HUES64 (cell line): ENCODE measurements around the gene ABHD17B.

Experiments
- H3K27ac ChIP-seq: 2 replicates; pipeline ENCODE4 v1.7.0; 2013; ENCODE audit warnings: low read depth, low read length, inconsistent platforms
- H3K27me3 ChIP-seq: 2 replicates; pipeline ENCODE4 v1.6.1; 2013; ENCODE audit warnings: mild to moderate bottlenecking, low read length; ENCODE audit not compliant: insufficient read depth
- H3K36me3 ChIP-seq: 2 replicates; pipeline ENCODE4 v1.6.1; 2013; ENCODE audit warnings: mild to moderate bottlenecking, low read length; ENCODE audit not compliant: insufficient read depth
- H3K4me1 ChIP-seq: 2 replicates; pipeline ENCODE4 v1.6.1; 2013; ENCODE audit warnings: mild to moderate bottlenecking, low read length, moderate library complexity; ENCODE audit not compliant: insufficient read depth
- H3K4me3 ChIP-seq: 2 replicates; pipeline ENCODE4 v1.5.1; 2013; ENCODE audit warnings: mild to moderate bottlenecking, low read length, moderate library complexity
- H3K9ac ChIP-seq: 2 replicates; pipeline ENCODE4 v1.6.1; 2013; ENCODE audit warnings: mild to moderate bottlenecking, low read depth, low read length
- H3K9me3 ChIP-seq: 2 replicates; pipeline ENCODE4 v1.6.1; 2013; ENCODE audit warnings: low read depth, low read length; ENCODE audit not compliant: insufficient read depth
- WGBS: fragments of 150-250, 120-280 bp; methylation state at CpG from one replicate; pipeline ENCODE4 v1.1.7; 2013; ENCODE audit warnings: missing lambda C conversion rate; 5-methylcytosine and 5-hydroxymethylcytosine counted together

Gene ABHD17B

GRCh38 chr9:71929791-71930440 lies 18.9 kb upstream of the ABHD17B start:
- H3K36me3 ChIP-seq, result no peaks in the 10 kb centered on the region
- peaks cover 31% of the 10 kb centered on the region for H3K4me1 ChIP-seq
- H3K27ac ChIP-seq, result no peak overlapping the region
- no peaks in the 10 kb centered on the region for H3K9me3 ChIP-seq
- H3K27me3 ChIP-seq, result no peaks in the 10 kb centered on the region
- WGBS, result 94% methylated on average over 2 of the region's 2 CpGs
- H3K9ac ChIP-seq, result no peak overlapping the region
- no peak overlapping the region for H3K4me3 ChIP-seq

GRCh38 chr9:71929223-71929622 lies 18.2 kb upstream of the ABHD17B start:
- Histone ChIP-seq H3K4me3 (no peak overlapping the region), H3K4me1 (peaks cover 31% of the 10 kb centered on the region), H3K27me3 (no peaks in the 10 kb centered on the region), H3K27ac (no peak overlapping the region), H3K9me3 (no peaks in the 10 kb centered on the region), H3K9ac (no peak overlapping the region), H3K36me3 (peaks cover 3% of the 10 kb centered on the region; the same call in 1 of the 2 replicates)
- 100% methylated on average over 2 of the region's 2 CpGs for WGBS

GRCh38 chr9:71928806-71929205 lies 17.8 kb upstream of the ABHD17B start:
- Histone ChIP-seq H3K4me3 (no peak overlapping the region), H3K9ac (no peak overlapping the region), H3K27me3 (no peaks in the 10 kb centered on the region), H3K4me1 (peaks cover 34% of the 10 kb centered on the region), H3K27ac (no peak overlapping the region), H3K9me3 (no peaks in the 10 kb centered on the region), H3K36me3 (peaks cover 3% of the 10 kb centered on the region; the same call in 1 of the 2 replicates)
- 83% methylated on average over 1 of the region's 2 CpGs for WGBS

GRCh38 chr9:71928376-71928775 lies 17.4 kb upstream of the ABHD17B start:
- no peaks in the 10 kb centered on the region for H3K27me3 ChIP-seq

GRCh38 chr9:71925834-71926233 lies 14.8 kb upstream of the ABHD17B start:
- H3K27ac ChIP-seq, result 0 out of 2 replicates have a peak overlapping the region, but pooled peaks have one; percentile 0
- H3K36me3 ChIP-seq, result peaks cover 9% of the 10 kb centered on the region; the same call in 1 of the 2 replicates

More at GRCh38 chr9:71928376-71928775, 17.4 kb upstream of the ABHD17B start:
- H3K9me3 ChIP-seq, result no peaks in the 10 kb centered on the region
- no peak overlapping the region for H3K27ac ChIP-seq
- H3K9ac ChIP-seq, result no peak overlapping the region
- 96% methylated on average over 1 of the region's 1 CpG for WGBS
- peaks cover 36% of the 10 kb centered on the region for H3K4me1 ChIP-seq
- no peak overlapping the region for H3K4me3 ChIP-seq
- H3K36me3 ChIP-seq, result peaks cover 3% of the 10 kb centered on the region; the same call in 1 of the 2 replicates

GRCh38 chr9:71924576-71924975 lies 13.6 kb upstream of the ABHD17B start:
- Histone ChIP-seq H3K4me3 (no peak overlapping the region), H3K4me1 (peaks cover 57% of the 10 kb centered on the region), H3K27ac (no peak overlapping the region), H3K27me3 (no peaks in the 10 kb centered on the region), H3K36me3 (peaks cover 9% of the 10 kb centered on the region; the same call in 1 of the 2 replicates), H3K9me3 (no peaks in the 10 kb centered on the region), H3K9ac (no peak overlapping the region)

More at GRCh38 chr9:71925834-71926233, 14.8 kb upstream of the ABHD17B start:
- H3K9me3 ChIP-seq, result no peaks in the 10 kb centered on the region
- H3K4me1 ChIP-seq, result peaks cover 45% of the 10 kb centered on the region
- H3K27me3 ChIP-seq, result no peaks in the 10 kb centered on the region
- no peak overlapping the region for H3K4me3 ChIP-seq
- no peak overlapping the region; the same call in 1 of the 2 replicates for H3K9ac ChIP-seq

- Histone ChIP-seq H3K36me3 (peaks cover 21% of the 10 kb centered on the region), H3K9ac (peak overlapping the region; percentile 67), H3K4me1 (peaks cover 41% of the 10 kb centered on the region), H3K4me3 (no peak overlapping the region; the same call in 1 of the 2 replicates), H3K9me3 (peaks cover 11% of the 10 kb centered on the region), H3K27me3 (no peaks in the 10 kb centered on the region), H3K27ac (peak overlapping the region; percentile 98)
These were observed 10.3 kb upstream of the ABHD17B start for GRCh38 chr9:71921190-71921814.

GRCh38 chr9:71920456-71921189 lies 9.6 kb upstream of the ABHD17B start:
- peak overlapping the region; percentile 67 for H3K9ac ChIP-seq
- WGBS, result no CpG with 5 or more reads among the region's 1 CpG

GRCh38 chr9:71918419-71918818 lies 7.4 kb upstream of the ABHD17B start:
- Histone ChIP-seq H3K9me3 (peaks cover 11% of the 10 kb centered on the region), H3K27ac (no peak overlapping the region), H3K4me3 (no peak overlapping the region), H3K27me3 (no peaks in the 10 kb centered on the region), H3K9ac (no peak overlapping the region), H3K36me3 (peaks cover 18% of the 10 kb centered on the region), H3K4me1 (peaks cover 33% of the 10 kb centered on the region)
- 93% methylated on average over 4 of the region's 5 CpGs for WGBS

More at GRCh38 chr9:71920456-71921189, 9.6 kb upstream of the ABHD17B start:
- Histone ChIP-seq H3K36me3 (peaks cover 21% of the 10 kb centered on the region), H3K27me3 (no peaks in the 10 kb centered on the region), H3K27ac (peak overlapping the region; percentile 98), H3K4me1 (peaks cover 34% of the 10 kb centered on the region), H3K4me3 (peak overlapping the region; percentile 12; the same call in 1 of the 2 replicates), H3K9me3 (peaks cover 11% of the 10 kb centered on the region)

GRCh38 chr9:71916834-71917534 lies 6.0 kb upstream of the ABHD17B start:
- H3K4me1 ChIP-seq, result peaks cover 36% of the 10 kb centered on the region
- no peak overlapping the region for H3K4me3 ChIP-seq
- peaks cover 11% of the 10 kb centered on the region for H3K9me3 ChIP-seq
- no peak overlapping the region for H3K9ac ChIP-seq
- H3K27me3 ChIP-seq, result no peaks in the 10 kb centered on the region
- peaks cover 12% of the 10 kb centered on the region for H3K36me3 ChIP-seq
- H3K27ac ChIP-seq, result no peak overlapping the region

- H3K4me3 ChIP-seq, result no peak overlapping the region
- peaks cover 28% of the 10 kb centered on the region for H3K4me1 ChIP-seq
- H3K9me3 ChIP-seq, result peaks cover 11% of the 10 kb centered on the region
- H3K27me3 ChIP-seq, result no peaks in the 10 kb centered on the region
- no peak overlapping the region for H3K9ac ChIP-seq
- no peak overlapping the region for H3K27ac ChIP-seq
- peaks cover 12% of the 10 kb centered on the region for H3K36me3 ChIP-seq
These were observed 4.5 kb upstream of the ABHD17B start for GRCh38 chr9:71915495-71915894.
